ENCODE data around the gene MALRD1. TPM values are rescaled to one million over a fixed set of nuclear protein-coding genes. Genes with fewer than 3 reads are reported as not detected.

MALRD1 gene
- total RNA-seq, result 100 to 1,000 TPM in 3 of 4 donors, 10 to 100 TPM in 1; 58.6 to 357 (median 249) TPM

DNA sequence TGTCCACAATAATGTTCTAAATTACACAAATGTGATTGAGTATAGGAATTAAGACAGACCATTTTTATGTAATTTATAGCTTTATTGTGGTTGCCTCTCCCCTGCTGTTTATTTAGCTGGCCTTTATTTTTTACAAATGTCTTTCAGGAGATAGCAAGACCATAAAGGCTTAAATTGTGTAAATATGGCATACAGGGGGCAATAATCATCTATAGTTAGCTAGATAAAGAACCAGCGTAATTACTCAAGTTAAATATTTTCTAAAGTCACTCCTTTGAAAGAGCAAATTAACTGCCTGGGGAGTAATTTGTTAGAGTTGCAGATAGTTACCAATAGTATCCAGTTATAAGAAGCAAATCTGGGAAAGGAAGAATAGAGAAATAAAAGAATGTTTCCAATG is at the start of gene MALRD1:
Gene MALRD1 (plus strand): TSS at position 313 of the 400 bp plus-strand sequence. CDS start 138 bp downstream, outside the sequence.
- peak within 1 kb of the TSS in 3 of 4 donors; percentile 40 to 80 (median 69) for H3K27ac ChIP-seq
- TF ChIP-seq, protein P1, sequence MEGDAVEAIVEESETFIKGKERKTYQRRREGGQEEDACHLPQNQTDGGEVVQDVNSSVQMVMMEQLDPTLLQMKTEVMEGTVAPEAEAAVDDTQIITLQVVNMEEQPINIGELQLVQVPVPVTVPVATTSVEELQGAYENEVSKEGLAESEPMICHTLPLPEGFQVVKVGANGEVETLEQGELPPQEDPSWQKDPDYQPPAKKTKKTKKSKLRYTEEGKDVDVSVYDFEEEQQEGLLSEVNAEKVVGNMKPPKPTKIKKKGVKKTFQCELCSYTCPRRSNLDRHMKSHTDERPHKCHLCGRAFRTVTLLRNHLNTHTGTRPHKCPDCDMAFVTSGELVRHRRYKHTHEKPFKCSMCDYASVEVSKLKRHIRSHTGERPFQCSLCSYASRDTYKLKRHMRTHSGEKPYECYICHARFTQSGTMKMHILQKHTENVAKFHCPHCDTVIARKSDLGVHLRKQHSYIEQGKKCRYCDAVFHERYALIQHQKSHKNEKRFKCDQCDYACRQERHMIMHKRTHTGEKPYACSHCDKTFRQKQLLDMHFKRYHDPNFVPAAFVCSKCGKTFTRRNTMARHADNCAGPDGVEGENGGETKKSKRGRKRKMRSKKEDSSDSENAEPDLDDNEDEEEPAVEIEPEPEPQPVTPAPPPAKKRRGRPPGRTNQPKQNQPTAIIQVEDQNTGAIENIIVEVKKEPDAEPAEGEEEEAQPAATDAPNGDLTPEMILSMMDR (IDR thresholded peaks at IDR 0.05), result no peak
- no peak for TF ChIP-seq POLR2A (IDR thresholded peaks at IDR 0.05)
- H3K36me3 ChIP-seq, result no peaks in the 10 kb centered on the region
- peak within 1 kb of the TSS in 3 of 4 donors; percentile 15 to 49 (median 45) for H3K4me3 ChIP-seq
- H3K9me3 ChIP-seq, result no peaks in the 10 kb centered on the region
- H3K4me1 ChIP-seq, result peaks cover 0 to 19% (median 0%) of the 10 kb centered on the region in 4 donors
- no peaks in the 10 kb centered on the region for H3K27me3 ChIP-seq
- no peak for DNase-seq

DNA sequence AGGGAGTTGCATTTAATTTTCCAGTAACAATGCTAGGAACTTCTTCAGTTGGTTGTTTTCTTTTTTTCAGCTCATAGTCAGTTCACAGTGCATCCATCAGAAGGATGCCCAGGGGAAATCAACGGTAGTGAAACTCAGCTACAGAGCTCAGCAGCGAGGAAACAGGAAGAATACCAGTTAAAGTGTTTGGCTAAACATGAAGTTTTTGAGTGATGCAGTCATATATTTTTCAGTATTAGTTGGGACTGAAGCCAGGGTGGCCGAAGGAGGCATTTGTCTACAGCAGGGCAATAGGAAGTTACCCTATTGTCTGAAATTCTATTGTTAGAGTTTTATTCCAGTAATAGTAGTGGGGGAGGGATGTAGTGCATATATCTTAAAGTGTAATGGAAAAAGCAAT is 45.3 kb upstream of the MALRD1 start:
- no peak for DNase-seq
- Histone ChIP-seq H3K27ac (no peak overlapping the region), H3K4me1 (no peaks in the 10 kb centered on the region), H3K9me3 (no peaks in the 10 kb centered on the region), H3K36me3 (no peaks in the 10 kb centered on the region), H3K27me3 (no peaks in the 10 kb centered on the region), H3K4me3 (no peak overlapping the region)
- TF ChIP-seq, protein P1 (IDR thresholded peaks at IDR 0.05), result no peak
- TF ChIP-seq POLR2A (IDR thresholded peaks at IDR 0.05), result no peak

DNA sequence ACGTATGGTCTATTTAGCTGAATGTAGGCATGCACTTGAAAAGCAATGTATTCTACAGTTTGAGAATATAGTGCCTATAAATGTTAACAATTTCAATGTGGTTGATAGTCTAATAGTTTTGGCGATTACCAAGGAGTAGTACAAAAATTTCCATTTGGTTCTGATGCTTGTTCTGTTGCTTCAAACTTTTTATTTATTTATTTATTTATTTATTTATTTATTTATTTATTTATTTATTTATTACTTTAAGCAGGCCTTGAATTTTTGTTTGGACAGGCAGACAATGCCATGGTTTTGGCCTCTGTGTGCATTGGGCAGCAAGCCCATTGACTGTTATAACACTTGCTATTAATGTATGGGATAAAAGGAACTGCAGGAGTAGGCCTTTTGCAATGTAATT is 36.5 kb upstream of the MALRD1 start:
- no peaks in the 10 kb centered on the region for H3K27me3 ChIP-seq
- no peaks in the 10 kb centered on the region for H3K4me1 ChIP-seq
- H3K27ac ChIP-seq, result no peak overlapping the region
- no peaks in the 10 kb centered on the region for H3K9me3 ChIP-seq
- TF ChIP-seq POLR2A (IDR thresholded peaks at IDR 0.05), result no peak
- no peaks in the 10 kb centered on the region for H3K36me3 ChIP-seq
- no peak overlapping the region for H3K4me3 ChIP-seq
- DNase-seq, result no peak

DNA sequence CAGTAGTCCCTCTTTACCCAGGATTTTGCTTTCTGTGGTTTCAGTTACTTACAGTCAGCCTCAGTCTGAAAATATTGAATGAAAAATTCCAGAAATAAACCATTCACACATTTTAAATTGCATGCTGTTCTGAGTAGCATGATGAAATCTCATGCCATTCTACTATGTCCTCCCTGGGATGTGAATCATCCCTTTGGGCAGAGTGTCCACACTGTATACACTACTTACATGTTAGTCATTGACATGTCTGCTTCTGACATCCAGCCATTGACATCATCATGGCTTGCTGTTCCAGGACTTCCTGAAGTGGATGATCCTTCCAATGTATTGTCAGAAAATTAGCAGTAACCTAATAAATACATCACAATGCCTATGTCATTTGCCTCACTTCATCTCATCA is 34.6 kb upstream of the MALRD1 start:
- H3K4me1 ChIP-seq, result no peaks in the 10 kb centered on the region
- H3K36me3 ChIP-seq, result no peaks in the 10 kb centered on the region
- peak in 1 of 3 donors; percentile 56 for DNase-seq
- H3K9me3 ChIP-seq, result no peaks in the 10 kb centered on the region
- no peak for TF ChIP-seq POLR2A (IDR thresholded peaks at IDR 0.05)
- TF ChIP-seq, protein P1 (IDR thresholded peaks at IDR 0.05), result no peak
- no peak overlapping the region for H3K27ac ChIP-seq
- no peaks in the 10 kb centered on the region for H3K27me3 ChIP-seq
- no peak overlapping the region for H3K4me3 ChIP-seq

DNA sequence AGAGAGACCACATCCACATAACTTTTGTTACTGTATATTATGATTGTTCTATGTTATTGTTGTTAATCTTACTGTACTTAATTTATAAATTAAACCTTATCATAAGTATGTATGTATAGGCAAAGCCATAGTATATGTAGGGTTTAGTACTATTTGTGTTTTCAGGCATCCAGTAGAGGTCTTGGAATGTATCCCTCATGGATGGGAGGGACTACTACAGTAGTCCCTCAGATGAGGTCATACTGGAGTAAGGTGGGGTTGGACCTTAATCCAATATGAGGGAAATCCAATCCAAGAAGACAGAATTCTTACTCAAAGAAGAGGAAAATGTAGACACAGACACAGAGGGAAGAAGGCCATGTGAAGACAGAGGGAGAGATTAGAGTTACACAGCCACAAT is 34.1 kb upstream of the MALRD1 start:
- Histone ChIP-seq H3K4me3 (no peak overlapping the region), H3K27ac (no peak overlapping the region), H3K27me3 (no peaks in the 10 kb centered on the region), H3K36me3 (no peaks in the 10 kb centered on the region), H3K4me1 (no peaks in the 10 kb centered on the region), H3K9me3 (no peaks in the 10 kb centered on the region)
- DNase-seq, result no peak
- TF ChIP-seq, protein P1 (IDR thresholded peaks at IDR 0.05), result no peak
- TF ChIP-seq POLR2A (IDR thresholded peaks at IDR 0.05), result no peak

DNA sequence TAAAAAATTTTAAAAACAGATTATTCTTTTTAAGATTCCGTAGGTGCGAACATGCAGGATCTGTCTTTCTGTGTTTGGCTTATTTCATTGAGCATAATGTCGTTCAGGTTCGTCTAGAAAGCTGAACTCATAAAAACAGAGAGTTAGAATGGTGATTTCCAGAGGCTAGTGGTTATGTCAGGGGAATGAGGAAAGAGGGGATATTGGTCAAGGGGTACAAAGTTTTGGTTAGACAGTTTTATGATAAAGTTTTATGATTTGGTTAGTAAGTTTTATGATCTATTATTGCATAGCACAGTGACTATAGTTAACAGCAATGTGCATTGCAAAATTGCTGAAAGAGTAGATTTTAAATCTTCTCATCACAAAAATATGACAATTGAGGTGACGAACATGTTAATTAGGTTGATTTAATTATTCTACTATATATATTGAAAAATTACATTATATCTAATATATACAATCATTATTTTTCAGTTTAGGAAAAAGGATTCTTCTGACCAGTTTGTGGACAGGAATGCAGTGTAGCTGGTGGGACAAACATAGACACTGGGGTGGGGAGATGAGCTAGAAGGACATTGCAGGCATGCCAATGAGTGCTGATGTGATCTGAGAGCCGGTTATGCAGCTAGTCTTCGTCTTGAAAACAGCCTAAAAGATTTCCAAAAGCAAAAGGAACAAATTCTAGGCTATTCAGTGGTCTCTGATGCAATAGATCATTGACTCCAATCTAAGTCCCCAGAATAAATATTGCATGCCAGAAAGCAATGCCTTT is 31.3 kb upstream of the MALRD1 start:
- no peaks in the 10 kb centered on the region for H3K4me1 ChIP-seq
- H3K27me3 ChIP-seq, result no peaks in the 10 kb centered on the region
- TF ChIP-seq, protein P1 (IDR thresholded peaks at IDR 0.05), result no peak
- TF ChIP-seq POLR2A (IDR thresholded peaks at IDR 0.05), result no peak
- H3K27ac ChIP-seq, result no peak overlapping the region
- no peak for DNase-seq
- no peaks in the 10 kb centered on the region for H3K36me3 ChIP-seq
- no peaks in the 10 kb centered on the region for H3K9me3 ChIP-seq
- no peak overlapping the region for H3K4me3 ChIP-seq

Measured in Peyer's patch (tissue), 4 donors.